ENCODE results near the gene DCDC1.

The DCDC1 gene

GRCh38 chr11:31408201-31408600 lies 38.7 kb upstream of the DCDC1 start:
- no peak overlapping the region for H3K4me3 ChIP-seq (ENCODE audit: low read depth, low read length)
- TF ChIP-seq CTCF (IDR thresholded peaks at IDR 0.05; ENCODE audit: low read depth, low read length), result no peak

GRCh38 chr11:31404614-31405013 lies 35.1 kb upstream of the DCDC1 start:
- no peak for TF ChIP-seq CTCF (IDR thresholded peaks at IDR 0.05; ENCODE audit: low read depth, low read length)
- H3K4me3 ChIP-seq (ENCODE audit: low read depth, low read length), result no peak overlapping the region

GRCh38 chr11:31397239-31397834 lies 27.8 kb upstream of the DCDC1 start:
- TF ChIP-seq CTCF (IDR thresholded peaks at IDR 0.05; ENCODE audit: low read depth, low read length), result peak; percentile 20; the same call in 1 of the 2 replicates
- no peak overlapping the region for H3K4me3 ChIP-seq (ENCODE audit: low read depth, low read length)

GRCh38 chr11:31387379-31387778 lies 17.8 kb upstream of the DCDC1 start:
- no peak overlapping the region for H3K4me3 ChIP-seq (ENCODE audit: low read depth, low read length)
- TF ChIP-seq CTCF (IDR thresholded peaks at IDR 0.05; ENCODE audit: low read depth, low read length), result no peak

- no peak for TF ChIP-seq CTCF (IDR thresholded peaks at IDR 0.05; ENCODE audit: low read depth, low read length)
- no peak overlapping the region for H3K4me3 ChIP-seq (ENCODE audit: low read depth, low read length)
These were observed 13.6 kb upstream of the DCDC1 start for GRCh38 chr11:31383116-31383515.

- no peak for TF ChIP-seq CTCF (IDR thresholded peaks at IDR 0.05; ENCODE audit: low read depth, low read length)
- no peak overlapping the region for H3K4me3 ChIP-seq (ENCODE audit: low read depth, low read length)
These were observed 6.3 kb upstream of the DCDC1 start for GRCh38 chr11:31375879-31376278.

- TF ChIP-seq CTCF (IDR thresholded peaks at IDR 0.05; ENCODE audit: low read depth, low read length), result no peak
- H3K4me3 ChIP-seq (ENCODE audit: low read depth, low read length), result no peak overlapping the region
These were observed 2.7 kb downstream of the DCDC1 start for GRCh38 chr11:31366795-31367194.
